Activated CD8-positive, alpha-beta memory T cell treated with anti-CD3 and anti-CD28 coated beads, Interleukin-2, amount 50 U/mL, for 1 hour (primary cell): ENCODE measurements around the gene SCYL1.
A peak's percentile ranks its signal among the peaks of the same experiment; 100 is the strongest.

Source experiments
- DNase-seq: peaks from one replicate; pipeline ENCODE4 v3.0.0-alpha.2; 2020; ENCODE audit errors: extremely low read depth

SCYL1 gene

GRCh38 chr11:65569973-65570918 is 45.4 kb downstream of the SCYL1 start, which contains the start of gene ZNRD2:
Gene ZNRD2 (plus strand): TSS chr11:65570477. CDS start chr11:65570492, 15 bp downstream.
- DNase-seq = peak; percentile 89

GRCh38 chr11:65571420-65571819 is 46.5 kb downstream of the SCYL1 start:
- DNase-seq = no peak

- no peak for DNase-seq
These were observed 47.1 kb downstream of the SCYL1 start for GRCh38 chr11:65571940-65572339.

- DNase-seq = peak; percentile 73
These were observed 47.6 kb downstream of the SCYL1 start, which contains the start of gene FAM89B for GRCh38 chr11:65572356-65573051. Gene FAM89B (plus strand): TSS chr11:65572538. CDS start chr11:65572670, 132 bp downstream.

- no peak for DNase-seq
These were observed 48.7 kb downstream of the SCYL1 start for GRCh38 chr11:65573391-65574079.

GRCh38 chr11:65574109-65574810 is 49.4 kb downstream of the SCYL1 start:
- DNase-seq = no peak

- no peak for DNase-seq
These were observed 50.1 kb downstream of the SCYL1 start for GRCh38 chr11:65574811-65575567.

- DNase-seq = no peak
These were observed 50.8 kb downstream of the SCYL1 start, which contains the start of gene EHBP1L1 for GRCh38 chr11:65575568-65576231. Gene EHBP1L1 (plus strand): TSS chr11:65576053. CDS start chr11:65576303, 250 bp downstream.

- no peak for DNase-seq
These were observed 51.5 kb downstream of the SCYL1 start for GRCh38 chr11:65576232-65576866.

GRCh38 chr11:65576867-65577755 is 52.2 kb downstream of the SCYL1 start:
- no peak for DNase-seq

GRCh38 chr11:65577756-65578109 is 52.9 kb downstream of the SCYL1 start:
- DNase-seq = no peak

- DNase-seq = no peak
These were observed 53.3 kb downstream of the SCYL1 start for GRCh38 chr11:65578134-65578533.

GRCh38 chr11:65578667-65579066 is 53.8 kb downstream of the SCYL1 start:
- no peak for DNase-seq

- DNase-seq = no peak
These were observed 54.4 kb downstream of the SCYL1 start for GRCh38 chr11:65579291-65579690.

GRCh38 chr11:65580031-65580692 is 55.3 kb downstream of the SCYL1 start:
- DNase-seq = no peak

GRCh38 chr11:65580756-65581155 is 55.9 kb downstream of the SCYL1 start:
- no peak for DNase-seq

- DNase-seq = no peak
These were observed 57.0 kb downstream of the SCYL1 start for GRCh38 chr11:65581928-65582327.

GRCh38 chr11:65583589-65583988 is 58.7 kb downstream of the SCYL1 start:
- DNase-seq = no peak
